ENCODE results near the gene UBE2S.

DNA sequence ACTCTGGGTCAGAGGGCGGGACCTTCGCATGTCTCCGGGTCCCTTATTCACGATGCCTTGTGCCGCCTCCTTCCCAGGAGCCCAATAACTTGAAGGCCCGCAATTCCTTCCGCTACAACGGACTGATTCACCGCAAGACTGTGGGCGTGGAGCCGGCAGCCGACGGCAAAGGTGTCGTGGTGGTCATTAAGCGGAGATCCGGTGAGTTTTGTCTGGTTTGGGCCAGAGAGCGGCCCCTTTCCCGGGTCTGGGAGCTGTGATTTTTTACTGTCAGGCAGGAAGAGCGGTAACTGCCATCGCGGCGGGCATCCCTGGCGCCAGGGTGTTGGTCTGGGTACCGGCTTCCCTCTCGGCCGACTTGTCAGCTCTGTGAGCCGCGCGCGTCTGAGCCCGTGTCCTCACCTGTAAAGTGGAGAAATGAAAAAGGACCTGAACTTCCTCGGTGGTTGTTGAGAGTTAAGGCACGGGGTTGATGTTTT is 21.1 kb downstream of the UBE2S start:
- TF ChIP-seq, protein P1, sequence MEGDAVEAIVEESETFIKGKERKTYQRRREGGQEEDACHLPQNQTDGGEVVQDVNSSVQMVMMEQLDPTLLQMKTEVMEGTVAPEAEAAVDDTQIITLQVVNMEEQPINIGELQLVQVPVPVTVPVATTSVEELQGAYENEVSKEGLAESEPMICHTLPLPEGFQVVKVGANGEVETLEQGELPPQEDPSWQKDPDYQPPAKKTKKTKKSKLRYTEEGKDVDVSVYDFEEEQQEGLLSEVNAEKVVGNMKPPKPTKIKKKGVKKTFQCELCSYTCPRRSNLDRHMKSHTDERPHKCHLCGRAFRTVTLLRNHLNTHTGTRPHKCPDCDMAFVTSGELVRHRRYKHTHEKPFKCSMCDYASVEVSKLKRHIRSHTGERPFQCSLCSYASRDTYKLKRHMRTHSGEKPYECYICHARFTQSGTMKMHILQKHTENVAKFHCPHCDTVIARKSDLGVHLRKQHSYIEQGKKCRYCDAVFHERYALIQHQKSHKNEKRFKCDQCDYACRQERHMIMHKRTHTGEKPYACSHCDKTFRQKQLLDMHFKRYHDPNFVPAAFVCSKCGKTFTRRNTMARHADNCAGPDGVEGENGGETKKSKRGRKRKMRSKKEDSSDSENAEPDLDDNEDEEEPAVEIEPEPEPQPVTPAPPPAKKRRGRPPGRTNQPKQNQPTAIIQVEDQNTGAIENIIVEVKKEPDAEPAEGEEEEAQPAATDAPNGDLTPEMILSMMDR (conservative IDR thresholded peaks at IDR 0.05; ENCODE audit: low read length): no peak
- TF ChIP-seq EZH2phosphoT487 (IDR thresholded peaks at IDR 0.05; ENCODE audit: borderline replicate concordance): no peak
